ENCODE measurements around the gene TPO. TPM values are rescaled to one million over a fixed set of nuclear protein-coding genes. Genes with fewer than 3 reads are reported as not detected.
"Not testable (repeated sequence)": the region's sequence is repeated elsewhere in the genome, so short reads cannot be mapped to it uniquely, and the experiment has no call there.

TPO gene
- total RNA-seq, 1 donor from 2014 or later, result 52.5 TPM

DNA sequence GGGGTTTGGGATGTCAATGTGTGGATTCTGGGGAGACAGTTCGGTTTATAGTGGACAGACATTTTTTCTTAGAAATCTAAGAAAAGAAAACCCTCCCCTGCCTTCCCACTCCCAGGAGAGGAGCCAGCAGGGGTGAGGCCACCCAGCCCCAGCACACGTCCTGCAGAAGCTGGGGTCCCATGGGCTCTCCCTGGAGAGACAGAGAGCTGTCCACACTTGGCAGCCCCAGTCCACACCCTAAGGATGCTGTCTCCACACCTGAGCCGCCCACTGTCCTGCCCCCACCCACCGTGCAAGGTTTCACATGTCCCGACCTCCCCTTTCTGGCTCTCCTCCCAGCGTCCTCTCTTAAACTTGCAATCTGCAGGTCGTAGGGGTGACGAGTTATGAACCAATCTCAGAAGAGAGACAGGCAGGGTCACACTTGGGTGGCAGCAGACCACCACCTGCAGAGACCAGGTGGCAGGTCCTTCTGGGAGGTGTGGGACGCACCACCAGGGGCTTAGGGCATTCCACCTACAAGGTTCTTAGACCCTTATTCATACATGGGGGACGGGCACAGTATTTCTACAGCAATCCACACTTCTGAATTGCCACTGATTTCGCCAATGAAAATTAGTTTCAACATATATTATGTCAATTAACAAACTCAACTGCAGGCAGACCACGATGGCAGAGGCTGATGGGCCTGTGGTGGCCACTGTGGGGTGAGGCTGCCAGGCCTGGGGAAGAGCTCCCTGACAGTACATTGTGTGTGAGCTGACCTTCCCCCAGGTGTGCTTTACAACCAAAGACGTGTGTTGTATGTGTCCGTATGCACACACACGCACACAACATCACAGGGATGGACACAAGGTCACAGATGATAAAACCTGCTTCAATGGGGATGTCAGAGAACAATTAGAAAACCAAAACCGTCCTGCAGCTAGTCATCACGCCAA lies 158.5 kb downstream of the TPO start:
- H3K4me1 ChIP-seq, result no peaks in the 10 kb centered on the region
- intact Hi-C loops (cut with DNase I), result no loop called here
- H3K27me3 ChIP-seq, result no peaks in the 10 kb centered on the region
- H3K4me3 ChIP-seq, result no peak overlapping the region
- no peaks in the 10 kb centered on the region for H3K9me3 ChIP-seq
- TF ChIP-seq, protein P1, sequence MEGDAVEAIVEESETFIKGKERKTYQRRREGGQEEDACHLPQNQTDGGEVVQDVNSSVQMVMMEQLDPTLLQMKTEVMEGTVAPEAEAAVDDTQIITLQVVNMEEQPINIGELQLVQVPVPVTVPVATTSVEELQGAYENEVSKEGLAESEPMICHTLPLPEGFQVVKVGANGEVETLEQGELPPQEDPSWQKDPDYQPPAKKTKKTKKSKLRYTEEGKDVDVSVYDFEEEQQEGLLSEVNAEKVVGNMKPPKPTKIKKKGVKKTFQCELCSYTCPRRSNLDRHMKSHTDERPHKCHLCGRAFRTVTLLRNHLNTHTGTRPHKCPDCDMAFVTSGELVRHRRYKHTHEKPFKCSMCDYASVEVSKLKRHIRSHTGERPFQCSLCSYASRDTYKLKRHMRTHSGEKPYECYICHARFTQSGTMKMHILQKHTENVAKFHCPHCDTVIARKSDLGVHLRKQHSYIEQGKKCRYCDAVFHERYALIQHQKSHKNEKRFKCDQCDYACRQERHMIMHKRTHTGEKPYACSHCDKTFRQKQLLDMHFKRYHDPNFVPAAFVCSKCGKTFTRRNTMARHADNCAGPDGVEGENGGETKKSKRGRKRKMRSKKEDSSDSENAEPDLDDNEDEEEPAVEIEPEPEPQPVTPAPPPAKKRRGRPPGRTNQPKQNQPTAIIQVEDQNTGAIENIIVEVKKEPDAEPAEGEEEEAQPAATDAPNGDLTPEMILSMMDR (IDR thresholded peaks at IDR 0.05), result no peak
- no peak overlapping the region for H3K27ac ChIP-seq
- DNase-seq (ENCODE audit: low spot score in 2 of 2), result peak in 1 of 2 donors; percentile 43
- H3K36me3 ChIP-seq, result no peaks in the 10 kb centered on the region

DNA sequence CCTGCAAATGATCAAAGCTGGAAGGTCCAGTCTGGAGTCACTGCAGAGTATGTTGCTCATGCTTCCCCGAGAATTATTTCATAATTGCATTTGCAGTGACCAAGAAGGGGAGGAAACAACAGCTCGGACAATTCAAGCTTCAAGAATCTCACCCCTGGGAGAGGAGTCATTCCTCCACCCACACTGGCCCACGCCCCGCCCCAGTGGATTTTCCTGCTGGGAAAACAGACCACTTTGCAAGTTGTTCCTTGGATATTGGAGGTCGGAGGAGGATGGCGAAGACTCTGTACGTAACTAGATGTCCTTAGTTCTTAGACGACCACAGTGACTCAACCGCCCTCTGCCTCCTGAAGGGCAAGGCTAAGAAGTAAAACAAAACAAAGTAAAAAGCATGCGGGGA lies 159.4 kb downstream of the TPO start:
- TF ChIP-seq, protein P1 (IDR thresholded peaks at IDR 0.05), result no peak
- no peaks in the 10 kb centered on the region for H3K9me3 ChIP-seq
- H3K36me3 ChIP-seq, result no peaks in the 10 kb centered on the region
- no peak overlapping the region for H3K27ac ChIP-seq
- H3K4me3 ChIP-seq, result no peak overlapping the region
- H3K27me3 ChIP-seq, result no peaks in the 10 kb centered on the region
- no peaks in the 10 kb centered on the region for H3K4me1 ChIP-seq
- intact Hi-C loops (cut with DNase I), result no loop called here
- DNase-seq (ENCODE audit: low spot score in 2 of 2), result peak in 1 of 2 donors; percentile 64

DNA sequence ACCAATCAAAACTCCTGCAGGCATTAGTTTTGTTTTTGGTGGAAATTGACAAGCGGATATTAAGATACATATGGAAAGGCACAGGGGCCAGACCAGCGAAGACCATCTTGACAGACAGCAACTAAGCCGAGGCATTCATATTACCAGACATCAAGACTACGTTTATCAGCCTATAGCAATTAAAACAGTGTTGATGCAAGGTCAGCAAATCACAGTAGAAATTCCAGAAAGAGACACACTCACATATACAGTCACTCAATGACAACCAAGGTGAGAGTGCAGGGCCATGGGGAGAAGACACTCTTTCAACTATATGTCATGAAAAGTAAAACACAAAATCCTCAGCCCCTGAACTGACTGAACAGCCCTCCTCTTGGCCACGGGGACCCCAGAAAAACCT lies 164.6 kb downstream of the TPO start:
- H3K27me3 ChIP-seq, result no peaks in the 10 kb centered on the region
- no peaks in the 10 kb centered on the region for H3K36me3 ChIP-seq
- no peaks in the 10 kb centered on the region for H3K9me3 ChIP-seq
- no peak for DNase-seq (ENCODE audit: low spot score in 2 of 2)
- no peaks in the 10 kb centered on the region for H3K4me1 ChIP-seq
- no peak overlapping the region for H3K4me3 ChIP-seq
- no peak overlapping the region for H3K27ac ChIP-seq
- TF ChIP-seq, protein P1 (IDR thresholded peaks at IDR 0.05), result no peak
- intact Hi-C loops (cut with DNase I), result no loop called here

DNA sequence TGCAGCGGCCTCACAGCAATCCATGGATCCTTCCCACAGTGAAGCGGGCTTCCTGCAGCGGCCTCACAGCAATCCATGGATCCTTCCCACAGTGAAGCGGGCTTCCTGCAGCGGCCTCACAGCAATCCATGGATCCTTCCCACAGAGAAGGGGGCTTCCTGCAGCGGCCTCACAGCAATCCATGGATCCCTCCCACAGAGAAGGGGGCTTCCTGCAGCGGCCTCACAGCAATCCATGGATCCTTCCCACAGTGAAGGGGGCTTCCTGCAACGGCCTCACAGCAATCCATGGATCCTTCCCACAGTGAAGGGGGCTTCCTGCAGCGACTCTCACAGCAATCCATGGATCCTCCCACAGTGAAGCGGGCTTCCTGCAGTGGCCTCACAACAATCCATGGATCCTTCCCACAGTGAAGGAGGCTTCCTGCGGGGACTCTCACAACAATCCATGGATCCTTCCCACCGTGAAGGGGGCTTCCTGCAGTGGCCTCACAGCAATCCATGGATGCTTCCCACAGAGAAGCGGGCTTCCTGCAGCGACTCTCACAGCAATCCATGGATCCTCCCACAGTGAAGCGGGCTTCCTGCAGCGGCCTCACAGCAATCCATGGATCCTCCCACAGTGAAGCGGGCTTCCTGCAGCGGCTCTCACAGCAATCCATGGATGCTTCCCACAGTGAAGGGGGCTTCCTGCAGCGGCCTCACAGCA lies 168.1 kb downstream of the TPO start:
- H3K4me1 ChIP-seq; H3K4me3 ChIP-seq; H3K27me3 ChIP-seq; H3K36me3 ChIP-seq; H3K9me3 ChIP-seq; intact Hi-C loops (cut with DNase I); DNase-seq (ENCODE audit: low spot score in 2 of 2); H3K27ac ChIP-seq: not testable (repeated sequence)

DNA sequence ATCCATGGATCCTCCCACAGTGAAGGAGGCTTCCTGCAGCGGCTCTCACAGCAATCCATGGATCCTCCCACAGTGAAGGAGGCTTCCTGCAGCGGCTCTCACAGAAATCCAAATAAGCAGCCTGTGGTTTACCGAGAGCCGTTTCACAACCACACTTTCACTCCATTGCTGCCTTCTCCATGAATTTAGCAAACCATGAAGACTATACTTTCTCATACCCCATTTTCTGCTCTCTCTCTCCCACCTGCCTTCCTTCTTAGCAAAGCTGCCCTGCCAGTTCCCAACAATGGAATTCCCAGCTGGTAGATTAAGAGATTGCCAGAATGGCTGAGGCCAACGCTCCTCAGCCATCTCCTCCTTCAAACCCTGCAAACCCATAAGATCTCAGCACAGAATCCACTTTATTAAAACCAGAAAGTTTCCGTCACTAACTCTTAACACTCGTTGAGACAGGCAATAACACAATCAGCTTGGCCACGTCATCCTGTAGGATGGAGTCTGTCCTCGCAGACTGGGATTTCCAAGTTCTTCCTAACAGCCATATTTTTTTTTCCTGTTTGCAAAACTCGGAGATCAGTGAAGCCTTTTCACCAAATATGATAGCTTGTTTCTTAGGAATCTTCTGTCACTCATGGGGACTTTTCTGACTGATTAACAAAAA lies 168.8 kb downstream of the TPO start:
- H3K9me3 ChIP-seq, result no peaks in the 10 kb centered on the region
- H3K27me3 ChIP-seq, result no peaks in the 10 kb centered on the region
- no peaks in the 10 kb centered on the region for H3K36me3 ChIP-seq
- intact Hi-C loops (cut with DNase I), result no loop called here
- TF ChIP-seq, protein P1 (IDR thresholded peaks at IDR 0.05), result no peak
- no peaks in the 10 kb centered on the region for H3K4me1 ChIP-seq
- H3K27ac ChIP-seq, result no peak overlapping the region
- H3K4me3 ChIP-seq, result no peak overlapping the region
- DNase-seq (ENCODE audit: low spot score in 2 of 2), result no peak
